WI38 (cell line): Measurements from ENCODE around the gene CHCHD10.

Experiments used
- H3K4me3 ChIP-seq: 2 replicates; pipeline ENCODE4 v1.5.1; 2011; ENCODE audit warnings: low read depth, mild to moderate bottlenecking, control low read depth, low read length
- CTCF ChIP-seq: IDR thresholded peaks from 2 replicates; pipeline ENCODE4 v1.5.1; 2012; ENCODE audit warnings: low read depth, mild to moderate bottlenecking, control low read depth, low read length

CHCHD10 gene

GRCh38 chr22:23781511-23782183, 13.9 kb upstream of the CHCHD10 start:
- no peak overlapping the region for H3K4me3 ChIP-seq
- TF ChIP-seq CTCF = no peak

GRCh38 chr22:23781065-23781464, 13.3 kb upstream of the CHCHD10 start:
- no peak for TF ChIP-seq CTCF
- H3K4me3 ChIP-seq = no peak overlapping the region

- no peak overlapping the region for H3K4me3 ChIP-seq
- TF ChIP-seq CTCF = no peak
Observed at GRCh38 chr22:23780146-23780748, 12.5 kb upstream of the CHCHD10 start.

- H3K4me3 ChIP-seq = no peak overlapping the region
- no peak for TF ChIP-seq CTCF
Observed at GRCh38 chr22:23779731-23780130, 12.0 kb upstream of the CHCHD10 start.

- no peak overlapping the region for H3K4me3 ChIP-seq
- TF ChIP-seq CTCF = no peak
Observed at GRCh38 chr22:23779083-23779482, 11.3 kb upstream of the CHCHD10 start.

- no peak overlapping the region for H3K4me3 ChIP-seq
- no peak for TF ChIP-seq CTCF
Observed at GRCh38 chr22:23778577-23778900, 10.8 kb upstream of the CHCHD10 start.

GRCh38 chr22:23777776-23778576, 10.2 kb upstream of the CHCHD10 start:
- H3K4me3 ChIP-seq = no peak overlapping the region
- TF ChIP-seq CTCF = no peak
